SK-N-SH (cell line): ENCODE data around the gene GLIS2. TPM values are rescaled to one million over a fixed set of nuclear protein-coding genes. Genes with fewer than 3 reads are reported as not detected.

Experiments
- CTCF ChIA-PET: fragments of 300-600, 350-600 bp; formaldehyde crosslinking; extraction: SDS; loops from one replicate; lab custom pipeline; 2021; lab: Yijun Ruan, JAX
- POLR2A ChIA-PET: fragments of 350-600 bp; sonication (Branson Sonifier 250); formaldehyde crosslinking; extraction: SDS; loops from one replicate; lab custom pipeline; 2020; ENCODE audit warnings: antibody characterized with exemption, inconsistent platforms; lab: Yijun Ruan, JAX
- DNase-seq: peaks from one replicate; pipeline ENCODE4 v3.0.0; 2012
- H2AFZ ChIP-seq: fragments of 200-600 bp; sonication (generic); 2 replicates; pipeline ENCODE4 v1.8.1; 2016; ENCODE audit warnings: antibody characterized with exemption, mild to moderate bottlenecking, low read depth
- H3F3A ChIP-seq: fragments of 200-600 bp; sonication (generic); replicated peaks from 2 replicates; pipeline ENCODE3; 2016; ENCODE audit warnings: antibody characterized with exemption, mild to moderate bottlenecking; ENCODE audit not compliant: insufficient read depth
- H3K27ac ChIP-seq, 2 experiments: fragments of 200-500 bp in 1 of 2; fragments of 200-600 bp in 1 of 2; sonication (Bioruptor generic) in 1 of 2; sonication (generic), shearing (Covaris generic) in 1 of 2; 2 replicates each; pipeline versions ENCODE4 v1.5.1 to v1.6.1; 2014 to 2016; ENCODE audit warnings: low read depth in 2 of 2, inconsistent platforms in 1 of 2, low read length in 1 of 2, mild to moderate bottlenecking in 1 of 2, mixed read lengths in 1 of 2
- H3K27me3 ChIP-seq: fragments of 200-600 bp; sonication (generic), shearing (Covaris generic); 2 replicates; pipeline ENCODE4 v1.6.1; 2016; ENCODE audit warnings: mixed run types; ENCODE audit not compliant: insufficient read depth
- H3K36me3 ChIP-seq, 2 experiments: fragments of 200-500 bp in 1 of 2; fragments of 200-600 bp in 1 of 2; sonication (Bioruptor generic) in 1 of 2; sonication (generic) in 1 of 2; replicated peaks in 1 of 2; 2 replicates each; pipeline versions ENCODE3 to v1.5.1; 2014 to 2016; ENCODE audit warnings: low read length in 1 of 2, mild to moderate bottlenecking in 1 of 2; ENCODE audit not compliant: insufficient read depth in 2 of 2, control insufficient read depth in 1 of 2
- H3K4me1 ChIP-seq, 2 experiments: fragments of 200-500 bp in 1 of 2; fragments of 200-600 bp in 1 of 2; sonication (Bioruptor generic) in 1 of 2; sonication (generic), shearing (Covaris generic) in 1 of 2; 2 replicates each; pipeline versions ENCODE4 v1.5.1 to v1.6.1; 2014 to 2016; ENCODE audit warnings: low read depth in 1 of 2, low read length in 1 of 2, mixed run types in 1 of 2; ENCODE audit not compliant: insufficient read depth in 2 of 2, control insufficient read depth in 1 of 2
- H3K4me2 ChIP-seq: fragments of 200-600 bp; sonication (generic), shearing (Covaris generic); 2 replicates; pipeline ENCODE4 v1.6.1; 2017; ENCODE audit warnings: mixed run types
- H3K4me3 ChIP-seq, 2 experiments: fragments of 200-500 bp in 1 of 2; fragments of 200-600 bp in 1 of 2; sonication (Bioruptor generic) in 1 of 2; sonication (generic), shearing (Covaris generic) in 1 of 2; 2 replicates each; pipeline versions ENCODE4 v1.5.1 to v1.8.1; 2014 to 2016; ENCODE audit warnings: low read depth in 2 of 2, inconsistent platforms in 1 of 2, low read length in 1 of 2, mild to moderate bottlenecking in 1 of 2, mixed read lengths in 1 of 2, moderate library complexity in 1 of 2
- H3K79me2 ChIP-seq: fragments of 200-600 bp; sonication (generic); 2 replicates; pipeline ENCODE4 v1.8.1; 2017; ENCODE audit warnings: mild to moderate bottlenecking; ENCODE audit not compliant: insufficient read depth
- H3K9ac ChIP-seq: fragments of 200-600 bp; sonication (generic); 2 replicates; pipeline ENCODE4 v1.6.1; 2017; ENCODE audit warnings: mixed run types
- H3K9me2 ChIP-seq: fragments of 200-600 bp; sonication (generic); 2 replicates; pipeline ENCODE4 v1.6.1; 2017; ENCODE audit warnings: mixed run types
- H3K9me3 ChIP-seq: fragments of 200-600 bp; sonication (generic); 2 replicates; pipeline ENCODE4 v1.6.1; 2017; ENCODE audit warnings: mixed run types, mild to moderate bottlenecking, moderate library complexity
- H4K20me1 ChIP-seq: fragments of 200-600 bp; sonication (generic); 2 replicates; pipeline ENCODE4 v1.6.1; 2017; ENCODE audit warnings: mild to moderate bottlenecking, mixed run types; ENCODE audit not compliant: insufficient read depth
- CHD2 ChIP-seq: fragments of 150-350 bp; IDR thresholded peaks from 2 replicates; pipeline ENCODE4 v1.6.1; 2018; ENCODE audit warnings: low read length; ENCODE audit not compliant: partially characterized antibody
- FOSL2 ChIP-seq: IDR thresholded peaks from 2 replicates; pipeline ENCODE4 v1.4.0; 2012; ENCODE audit warnings: low read depth, mild to moderate bottlenecking, moderate library complexity, borderline replicate concordance
- FOXJ3 ChIP-seq: sonication (generic); formaldehyde crosslinking; IDR thresholded peaks from 2 replicates; pipeline ENCODE4 v1.5.1; 2020; ENCODE audit warnings: mild to moderate bottlenecking, missing genetic modification reagents
- GATA2 ChIP-seq: sonication (generic); formaldehyde crosslinking; IDR thresholded peaks from 2 replicates; pipeline ENCODE4 v1.5.0; 2020; ENCODE audit warnings: mild to moderate bottlenecking, missing genetic modification reagents
- IRF3 ChIP-seq: fragments of 150-350 bp; IDR thresholded peaks from 2 replicates; pipeline ENCODE4 v1.6.1; 2016; ENCODE audit warnings: mild to moderate bottlenecking, low read depth, low read length
- JUND ChIP-seq: IDR thresholded peaks from 2 replicates; pipeline ENCODE4 v1.4.0; 2012
- MAX ChIP-seq: IDR thresholded peaks from 2 replicates; pipeline ENCODE4 v1.4.0; 2012; ENCODE audit warnings: low read depth
- MEF2A ChIP-seq: IDR thresholded peaks from 2 replicates; pipeline ENCODE4 v1.4.0; 2012; ENCODE audit warnings: low read depth, borderline replicate concordance
- MXI1 ChIP-seq: IDR thresholded peaks from 2 replicates; pipeline ENCODE4 v1.6.1; 2012; ENCODE audit warnings: mild to moderate bottlenecking, low read depth, low read length, improper control_type of control experiment
- POLR2AphosphoS5 ChIP-seq: IDR thresholded peaks from 2 replicates; pipeline ENCODE4 v1.6.1; 2012; ENCODE audit warnings: low read depth, low read length
- RCOR1 ChIP-seq: fragments of 150-350 bp; IDR thresholded peaks from 2 replicates; pipeline ENCODE4 v1.6.1; 2017; ENCODE audit warnings: antibody characterized with exemption, low read length
- RXRA ChIP-seq: IDR thresholded peaks from 2 replicates; pipeline ENCODE4 v1.4.0; 2012; ENCODE audit warnings: low read depth, mild to moderate bottlenecking, borderline replicate concordance
- SIN3A ChIP-seq: IDR thresholded peaks from 2 replicates; pipeline ENCODE4 v1.6.1; 2012; ENCODE audit warnings: low read depth, mild to moderate bottlenecking, low read length, moderate library complexity, borderline replicate concordance
- TCF12 ChIP-seq: IDR thresholded peaks from 2 replicates; pipeline ENCODE4 v1.4.0; 2012
- TEAD4 ChIP-seq: IDR thresholded peaks from 2 replicates; pipeline ENCODE4 v1.4.0; 2012; ENCODE audit warnings: mild to moderate bottlenecking, borderline replicate concordance; ENCODE audit not compliant: insufficient read depth
- WGBS: methylation state at CpG from one replicate; pipeline ENCODE4 v1.1.6; 2017; ENCODE audit warnings: low lambda C conversion rate; 5-methylcytosine and 5-hydroxymethylcytosine counted together
- polyA plus RNA-seq, 3 experiments: library from polyadenylated mRNA; depleted of rRNA; stranded (reverse); fragments of >200 nt; gene quantifications; 2 replicates each; pipeline ENCODE4 v1.2.3, GENCODE V29; 2012

GLIS2 gene
- polyA plus RNA-seq, 1 of the 3 experiments (the other 2 are of a cell fraction), result 6.5 TPM

- Histone ChIP-seq H3K4me3 (no peak overlapping the region), H3K4me2 (no peak overlapping the region), H3K27ac (peak overlapping the region in 1 of 2 experiments; percentile 30; a peak in 1 of 4 replicates), H2AFZ (no peak overlapping the region), H3K27me3 (no peaks in the 10 kb centered on the region), H3K4me1 (peaks cover 25 to 66% of the 10 kb centered on the region in 2 experiments; a peak in 3 of 4 replicates), H3K79me2 (peaks cover 35% of the 10 kb centered on the region), H4K20me1 (peaks cover 46% of the 10 kb centered on the region), H3K9me3 (no peaks in the 10 kb centered on the region), H3K9ac (no peak overlapping the region), H3K9me2 (no peaks in the 10 kb centered on the region), H3F3A (peaks cover 21% of the 10 kb centered on the region), H3K36me3 (peaks cover 0 to 35% of the 10 kb centered on the region in 2 experiments)
- ChIA-PET POLR2A (interaction anchor here (1.3 to 1.6 kb wide), 2 partner anchors 9 to 12 kb away, joined by 3 to 7 read pairs; no protein-coding TSS in a partner anchor), CTCF (interaction anchor here (1.0 to 32.1 kb wide), 6 partner anchors 7 to 22 kb away, joined by 3 to 558 read pairs (median 6); no protein-coding TSS in a partner anchor)
- 90% methylated on average over 13 of the region's 26 CpGs for WGBS
- no peak for DNase-seq
- TF ChIP-seq FOSL2, result no peak
- TF ChIP-seq MEF2A, result no peak
- no peak for TF ChIP-seq GATA2 (CRISPR knock-in tag)
- no peak for TF ChIP-seq FOXJ3 (CRISPR knock-in tag)
- no peak for TF ChIP-seq TCF12
- no peak for TF ChIP-seq MAX
- no peak for TF ChIP-seq RXRA
- TF ChIP-seq CHD2, result no peak
- TF ChIP-seq RCOR1, result no peak
These were observed 64.5 kb downstream of the GLIS2 start for GRCh38 chr16:4380119-4381063.

- DNase-seq, result no peak
- H3K27ac ChIP-seq, result no peak overlapping the region; a peak in 1 of 4 replicates
- no peaks in the 10 kb centered on the region for H3K9me2 ChIP-seq
- no peak overlapping the region for H3K4me2 ChIP-seq
- H3K9ac ChIP-seq, result no peak overlapping the region
- H4K20me1 ChIP-seq, result peaks cover 45% of the 10 kb centered on the region
- H3K27me3 ChIP-seq, result no peaks in the 10 kb centered on the region
- H3K79me2 ChIP-seq, result peaks cover 26% of the 10 kb centered on the region; the same call in 1 of the 2 replicates
- no peaks in the 10 kb centered on the region for H3K9me3 ChIP-seq
- ChIA-PET POLR2A (interaction anchor here (1.1 kb wide), 1 partner anchor 8 kb away, joined by 4 read pairs; no protein-coding TSS in a partner anchor), CTCF (interaction anchor here (1.5 to 32.1 kb wide), 4 partner anchors 8 to 22 kb away, joined by 3 to 558 read pairs (median 8); no protein-coding TSS in a partner anchor)
- peaks cover 26% of the 10 kb centered on the region for H3F3A ChIP-seq
- WGBS, result 97% methylated on average over 29 of the region's 59 CpGs
- no peak overlapping the region for H2AFZ ChIP-seq
- peaks cover 28 to 69% of the 10 kb centered on the region in 2 experiments; a peak in 3 of 4 replicates for H3K4me1 ChIP-seq
- TF ChIP-seq GATA2 (CRISPR knock-in tag), result no peak
- no peak for TF ChIP-seq CHD2
- no peak for TF ChIP-seq RCOR1
- no peak for TF ChIP-seq TCF12
- TF ChIP-seq SIN3A, result no peak
- TF ChIP-seq JUND, result no peak
- no peak for TF ChIP-seq POLR2AphosphoS5
- TF ChIP-seq IRF3, result no peak
- no peak for TF ChIP-seq TEAD4
- TF ChIP-seq MXI1, result no peak
- no peak for TF ChIP-seq MAX
- peaks cover 0 to 35% of the 10 kb centered on the region in 2 experiments for H3K36me3 ChIP-seq
- H3K4me3 ChIP-seq, result no peak overlapping the region
These were observed 65.4 kb downstream of the GLIS2 start for GRCh38 chr16:4381072-4381934.
